SH-SY5Y (cell line): Measurements from ENCODE around the gene RAB25.

ENCODE experiments used
- GATA2 ChIP-seq: IDR thresholded peaks from 2 replicates; pipeline ENCODE4 v1.6.1; 2011; ENCODE audit warnings: mild to moderate bottlenecking, low read depth, low read length
- GATA3 ChIP-seq: IDR thresholded peaks from 2 replicates; pipeline ENCODE4 v1.6.1; 2011; ENCODE audit warnings: low read depth, mild to moderate bottlenecking, low read length, moderate library complexity

DNA sequence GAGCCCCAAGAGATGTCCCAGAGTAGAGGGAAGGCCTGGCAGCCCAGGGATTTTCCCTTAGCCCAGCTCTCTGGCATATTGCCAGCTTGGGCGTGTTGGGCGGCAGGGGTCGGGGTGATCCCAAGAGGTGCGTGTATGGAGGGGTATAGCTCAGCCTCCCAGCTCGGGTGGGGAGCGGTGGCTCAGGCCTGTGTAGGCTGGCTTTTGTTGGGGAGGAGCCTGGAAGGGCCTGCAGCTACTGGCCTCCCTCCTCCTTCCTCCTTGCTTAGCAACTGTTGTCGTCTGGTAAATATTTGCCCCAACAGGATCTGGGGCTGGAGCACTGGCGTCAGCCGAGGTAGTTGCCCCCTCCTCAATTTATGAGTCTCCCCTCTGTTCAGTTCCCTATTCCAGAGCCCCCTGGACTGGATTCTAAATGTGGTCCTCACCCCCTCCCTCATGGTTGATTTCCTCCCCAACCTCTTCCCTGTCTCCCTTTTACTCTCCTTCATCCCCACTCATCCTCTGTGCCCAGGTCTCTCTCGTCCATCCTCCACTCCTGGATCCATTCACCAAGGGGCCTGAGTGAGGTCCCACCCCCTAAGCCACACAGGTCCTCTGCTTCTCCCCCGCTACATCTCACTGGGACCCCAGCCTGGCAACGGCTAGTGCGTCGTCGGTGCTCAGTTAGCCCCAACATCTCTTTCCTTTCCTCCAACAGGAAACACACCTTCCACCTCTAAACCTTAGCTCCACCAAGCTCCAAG, 43.3 kb downstream of the RAB25 start:
- no peak for TF ChIP-seq GATA2
- no peak for TF ChIP-seq GATA3
